Loucy (cell line): ENCODE measurements around the gene SLC11A1.

Experiments used
- EZH2phosphoT487 ChIP-seq: fragments of 200-600 bp; IDR thresholded peaks from 2 replicates; pipeline ENCODE4 v1.6.1; 2018; ENCODE audit warnings: antibody characterized with exemption, mild to moderate bottlenecking, moderate library complexity, borderline replicate concordance
- TF ChIP-seq, protein P1 (sequence below): fragments of 200-600 bp; sonication (generic); conservative IDR thresholded peaks from 2 replicates; pipeline ENCODE4 v1.5.1; 2014; ENCODE audit warnings: mild to moderate bottlenecking, antibody characterized with exemption, low read length

DNA sequence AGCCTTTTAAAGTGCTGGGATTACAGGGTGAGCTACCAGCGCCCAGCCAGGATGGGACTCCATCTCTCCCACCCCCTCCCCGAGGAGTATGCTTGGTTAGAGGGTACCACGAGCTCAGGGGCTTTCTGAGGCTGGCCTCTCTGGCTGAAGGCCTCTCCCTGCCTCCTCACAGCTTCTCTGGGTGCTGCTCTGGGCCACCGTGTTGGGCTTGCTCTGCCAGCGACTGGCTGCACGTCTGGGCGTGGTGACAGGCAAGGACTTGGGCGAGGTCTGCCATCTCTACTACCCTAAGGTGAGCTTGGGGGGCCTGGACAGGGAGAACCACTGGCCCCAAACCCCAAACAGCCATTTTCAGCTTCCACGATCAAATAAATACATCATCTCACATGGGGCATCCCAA, 2.9 kb downstream of the SLC11A1 start:
- TF ChIP-seq, protein P1, sequence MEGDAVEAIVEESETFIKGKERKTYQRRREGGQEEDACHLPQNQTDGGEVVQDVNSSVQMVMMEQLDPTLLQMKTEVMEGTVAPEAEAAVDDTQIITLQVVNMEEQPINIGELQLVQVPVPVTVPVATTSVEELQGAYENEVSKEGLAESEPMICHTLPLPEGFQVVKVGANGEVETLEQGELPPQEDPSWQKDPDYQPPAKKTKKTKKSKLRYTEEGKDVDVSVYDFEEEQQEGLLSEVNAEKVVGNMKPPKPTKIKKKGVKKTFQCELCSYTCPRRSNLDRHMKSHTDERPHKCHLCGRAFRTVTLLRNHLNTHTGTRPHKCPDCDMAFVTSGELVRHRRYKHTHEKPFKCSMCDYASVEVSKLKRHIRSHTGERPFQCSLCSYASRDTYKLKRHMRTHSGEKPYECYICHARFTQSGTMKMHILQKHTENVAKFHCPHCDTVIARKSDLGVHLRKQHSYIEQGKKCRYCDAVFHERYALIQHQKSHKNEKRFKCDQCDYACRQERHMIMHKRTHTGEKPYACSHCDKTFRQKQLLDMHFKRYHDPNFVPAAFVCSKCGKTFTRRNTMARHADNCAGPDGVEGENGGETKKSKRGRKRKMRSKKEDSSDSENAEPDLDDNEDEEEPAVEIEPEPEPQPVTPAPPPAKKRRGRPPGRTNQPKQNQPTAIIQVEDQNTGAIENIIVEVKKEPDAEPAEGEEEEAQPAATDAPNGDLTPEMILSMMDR = no peak
- TF ChIP-seq EZH2phosphoT487 = no peak
